Vagina (tissue), 2 donors: Measurements from ENCODE around the gene CD40.

Source experiments
- CTCF ChIP-seq, 3 experiments: fragments of 450-650 bp in 2 of 3; fragments of 200-600 bp in 1 of 3; sonication (generic) in 1 of 3; IDR thresholded peaks; one replicate each; pipeline ENCODE4 v1.5.1; 2017 to 2019; ENCODE audit warnings: antibody characterized with exemption in 3 of 3, mild to moderate bottlenecking in 2 of 3, moderate library complexity in 2 of 3
- POLR2A ChIP-seq, 2 donors: fragments of 450-650 bp; IDR thresholded peaks; one replicate each; pipeline ENCODE4 v1.6.1; 2017; ENCODE audit warnings: antibody characterized with exemption in 2 of 2, mild to moderate bottlenecking in 2 of 2, moderate library complexity in 2 of 2
- POLR2AphosphoS5 ChIP-seq, 2 donors: sonication (generic); formaldehyde crosslinking; IDR thresholded peaks; one replicate each; pipeline ENCODE4 v1.9.0; 2017; ENCODE audit warnings: antibody characterized with exemption in 2 of 2, mild to moderate bottlenecking in 2 of 2, low read depth in 1 of 2; ENCODE audit not compliant: insufficient read depth in 1 of 2

GRCh38 chr20:46077642-46078305, 40.3 kb upstream of the CD40 start:
- no peak for TF ChIP-seq CTCF (IDR thresholded peaks at IDR 0.05)
- TF ChIP-seq POLR2AphosphoS5 (IDR thresholded peaks at IDR 0.05; ENCODE audit: insufficient read depth in 1 of 2, low read depth in 1 of 2): no peak
- TF ChIP-seq POLR2A (IDR thresholded peaks at IDR 0.05): no peak
